ENCODE data around the gene PIGB.

- TF ChIP-seq CTCF (conservative IDR thresholded peaks at IDR 0.05; ENCODE audit: low read length), result no peak
- TF ChIP-seq EZH2phosphoT487 (IDR thresholded peaks at IDR 0.05; ENCODE audit: borderline replicate concordance, low read depth, low read length), result no peak
Measured at GRCh38 chr15:55334997-55335396, 16.0 kb downstream of the PIGB start.
